Measurements from ENCODE around the gene GNAZ. TPM values are rescaled to one million over a fixed set of nuclear protein-coding genes. Genes with fewer than 3 reads are reported as not detected.

Gene GNAZ
- total RNA-seq, 1 donor: 1.3 TPM

DNA sequence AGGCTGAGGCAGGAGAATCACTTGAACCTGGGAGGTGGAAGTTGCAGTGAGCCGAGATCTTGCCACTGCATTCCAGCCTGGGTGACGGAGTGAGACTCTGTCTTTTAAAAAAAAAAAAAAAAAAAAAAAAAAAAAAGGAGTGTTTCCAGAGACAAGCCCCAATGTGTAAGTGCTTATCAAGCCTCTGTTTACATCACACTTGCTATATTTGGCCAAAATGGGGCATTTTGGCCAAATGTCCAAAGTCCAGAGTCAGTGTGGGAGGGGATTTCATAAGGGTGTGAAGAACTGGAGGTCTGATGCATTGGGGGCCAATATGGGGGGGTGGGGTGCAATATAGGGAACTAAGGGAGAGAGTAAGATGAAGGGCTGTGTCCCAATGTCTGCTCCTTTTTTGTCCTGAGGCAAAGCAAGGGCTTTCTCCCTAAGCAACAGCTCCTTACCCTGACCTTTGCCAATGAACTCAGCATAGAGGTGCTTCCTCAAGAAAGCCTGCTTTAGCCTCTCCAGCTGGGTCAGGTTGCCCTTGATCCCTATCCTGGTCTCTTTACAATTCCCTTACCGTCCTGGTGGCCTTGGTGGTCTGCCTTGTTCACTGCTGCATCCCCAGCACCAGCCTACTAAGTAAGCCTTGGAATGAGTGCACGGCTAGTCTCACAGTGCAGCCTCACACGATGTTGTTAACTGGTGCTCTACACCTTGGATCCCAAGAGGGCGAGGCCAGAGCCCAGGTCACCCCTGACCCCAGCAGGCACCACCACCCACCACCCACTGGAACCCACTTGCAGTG is 95.9 kb downstream of the GNAZ start:
- TF ChIP-seq, protein P1, sequence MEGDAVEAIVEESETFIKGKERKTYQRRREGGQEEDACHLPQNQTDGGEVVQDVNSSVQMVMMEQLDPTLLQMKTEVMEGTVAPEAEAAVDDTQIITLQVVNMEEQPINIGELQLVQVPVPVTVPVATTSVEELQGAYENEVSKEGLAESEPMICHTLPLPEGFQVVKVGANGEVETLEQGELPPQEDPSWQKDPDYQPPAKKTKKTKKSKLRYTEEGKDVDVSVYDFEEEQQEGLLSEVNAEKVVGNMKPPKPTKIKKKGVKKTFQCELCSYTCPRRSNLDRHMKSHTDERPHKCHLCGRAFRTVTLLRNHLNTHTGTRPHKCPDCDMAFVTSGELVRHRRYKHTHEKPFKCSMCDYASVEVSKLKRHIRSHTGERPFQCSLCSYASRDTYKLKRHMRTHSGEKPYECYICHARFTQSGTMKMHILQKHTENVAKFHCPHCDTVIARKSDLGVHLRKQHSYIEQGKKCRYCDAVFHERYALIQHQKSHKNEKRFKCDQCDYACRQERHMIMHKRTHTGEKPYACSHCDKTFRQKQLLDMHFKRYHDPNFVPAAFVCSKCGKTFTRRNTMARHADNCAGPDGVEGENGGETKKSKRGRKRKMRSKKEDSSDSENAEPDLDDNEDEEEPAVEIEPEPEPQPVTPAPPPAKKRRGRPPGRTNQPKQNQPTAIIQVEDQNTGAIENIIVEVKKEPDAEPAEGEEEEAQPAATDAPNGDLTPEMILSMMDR (IDR thresholded peaks at IDR 0.05; ENCODE audit: insufficient read depth, low read depth, low read length): no peak
- no peak for DNase-seq (ENCODE audit: low read depth)
- H3K4me3 ChIP-seq (ENCODE audit: low read depth, low read length): no peak overlapping the region

DNA sequence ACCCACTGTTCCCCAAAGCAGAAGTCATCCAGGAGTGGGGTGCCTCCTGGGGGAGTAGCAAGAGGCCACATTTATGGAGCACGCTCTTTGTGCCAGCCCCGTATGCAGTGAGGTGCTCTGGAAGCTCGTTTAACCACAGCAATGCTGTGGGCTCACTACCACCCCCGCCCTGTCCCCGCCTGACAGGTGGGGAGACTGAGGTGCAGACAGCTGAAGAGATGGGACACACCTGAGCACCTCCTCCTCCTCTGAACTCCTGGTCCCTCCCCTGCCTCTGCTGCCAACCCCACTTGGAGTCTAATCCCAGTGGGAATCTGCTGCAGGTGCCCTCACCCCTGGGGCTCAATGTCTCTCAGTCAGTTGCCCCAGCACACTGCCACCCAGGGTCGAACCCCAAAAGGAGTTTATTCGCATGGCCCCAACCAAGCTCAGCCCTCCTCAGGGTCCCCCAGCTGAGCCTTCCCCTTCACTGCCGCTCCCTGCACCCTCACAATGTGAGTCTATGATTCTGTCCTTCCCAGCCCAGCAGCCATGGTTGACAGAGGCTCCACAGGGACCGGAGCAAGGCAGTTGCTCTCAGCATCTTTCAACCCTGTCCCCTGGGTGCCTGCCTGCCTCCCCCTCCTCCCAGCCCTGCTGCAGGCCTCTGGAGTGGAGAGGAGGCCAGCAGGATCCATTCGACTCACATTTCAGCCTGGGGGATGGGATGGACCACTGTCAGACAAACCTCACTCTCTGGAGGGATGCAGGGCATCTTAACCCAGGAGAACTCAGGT is 96.7 kb downstream of the GNAZ start:
- TF ChIP-seq, protein P1 (IDR thresholded peaks at IDR 0.05; ENCODE audit: insufficient read depth, low read depth, low read length): no peak
- no peak for DNase-seq (ENCODE audit: low read depth)
- no peak overlapping the region for H3K4me3 ChIP-seq (ENCODE audit: low read depth, low read length)

DNA sequence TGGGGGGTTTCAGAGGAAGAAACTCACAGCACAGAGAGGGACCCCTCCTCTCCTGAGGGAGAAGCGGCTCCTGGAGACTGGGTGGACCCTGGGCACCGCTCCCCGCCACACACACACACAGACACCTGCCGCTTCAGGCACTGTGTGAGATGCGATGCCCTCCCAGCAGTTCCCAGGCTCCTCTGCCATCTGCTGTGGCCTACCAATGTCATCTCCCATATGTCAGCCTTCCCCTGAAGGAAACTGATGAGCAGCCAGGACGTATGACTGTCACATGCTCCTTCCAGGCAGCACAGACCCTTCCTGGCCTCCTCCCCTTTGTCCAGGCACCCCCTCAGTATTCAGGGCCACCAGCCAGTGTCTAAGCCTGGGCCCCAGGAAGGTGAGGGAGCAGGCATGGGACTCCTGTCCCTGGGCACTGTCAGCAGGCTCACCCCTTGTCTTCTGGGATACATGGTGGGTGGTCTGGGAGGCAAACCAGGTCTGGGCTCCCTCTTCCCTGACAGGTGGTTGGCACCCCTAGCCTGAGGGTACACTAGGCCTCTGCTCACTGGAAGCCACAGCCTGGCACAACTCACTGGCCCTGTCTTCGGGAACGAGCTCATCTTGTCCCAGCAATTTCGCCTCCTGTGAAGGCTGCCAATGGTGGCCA is 98.2 kb downstream of the GNAZ start:
- TF ChIP-seq, protein P1 (IDR thresholded peaks at IDR 0.05; ENCODE audit: insufficient read depth, low read depth, low read length): no peak
- no peak for DNase-seq (ENCODE audit: low read depth)
- no peak overlapping the region for H3K4me3 ChIP-seq (ENCODE audit: low read depth, low read length)

DNA sequence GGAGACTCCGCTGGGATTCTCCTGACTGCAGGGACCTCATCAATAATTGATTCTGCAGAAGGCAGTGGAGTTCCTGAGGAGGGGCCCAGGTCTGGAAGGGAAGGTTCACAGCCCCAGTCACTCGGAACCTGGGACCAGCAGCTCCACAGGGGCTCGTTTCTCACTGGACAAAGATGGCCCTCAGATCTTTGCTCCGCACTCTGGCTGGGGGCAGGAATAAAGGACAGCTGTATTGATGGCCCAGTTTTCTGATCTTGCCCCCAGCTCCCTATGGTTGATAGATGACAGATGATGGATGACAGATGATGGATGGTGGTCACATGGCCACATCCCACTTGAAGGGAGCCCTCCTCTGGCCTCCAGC is 98.7 kb downstream of the GNAZ start:
- no peak overlapping the region for H3K4me3 ChIP-seq (ENCODE audit: low read depth, low read length)
- TF ChIP-seq, protein P1 (IDR thresholded peaks at IDR 0.05; ENCODE audit: insufficient read depth, low read depth, low read length): no peak
- DNase-seq (ENCODE audit: low read depth): no peak

Small RNA genes lying within 50 kb of the gene (small RNA-seq; reads per million reads assigned to genes)
- gene RF00017 (not detected), gene RF00066 (not detected)

Other genes starting within 250 kb of the GNAZ start
- not detected in 2 replicates for gene IGLL5, start 182.7 kb upstream of the GNAZ start, total RNA-seq
- gene RSPH14, start 71.5 kb downstream of the GNAZ start, total RNA-seq: under 0.01 and 0.43 TPM in 2 replicates
- 5.6 and 6.1 TPM in 2 replicates for gene RAB36, start 75.0 kb downstream of the GNAZ start, total RNA-seq
- 36.7 and 40.9 TPM in 2 replicates for gene BCR, start 110.0 kb downstream of the GNAZ start, total RNA-seq

All from fibroblast of villous mesenchyme (primary cell).